ENCODE results near the gene PRDM16. TPM values are rescaled to one million over a fixed set of nuclear protein-coding genes. Genes with fewer than 3 reads are reported as not detected.

The PRDM16 gene
- total and polyA plus RNA-seq, 2 of the 13 experiments (the other 11 are each of a cell fraction or from before 2014, with no cell fraction given), result 0.15 to 0.81 TPM

DNA sequence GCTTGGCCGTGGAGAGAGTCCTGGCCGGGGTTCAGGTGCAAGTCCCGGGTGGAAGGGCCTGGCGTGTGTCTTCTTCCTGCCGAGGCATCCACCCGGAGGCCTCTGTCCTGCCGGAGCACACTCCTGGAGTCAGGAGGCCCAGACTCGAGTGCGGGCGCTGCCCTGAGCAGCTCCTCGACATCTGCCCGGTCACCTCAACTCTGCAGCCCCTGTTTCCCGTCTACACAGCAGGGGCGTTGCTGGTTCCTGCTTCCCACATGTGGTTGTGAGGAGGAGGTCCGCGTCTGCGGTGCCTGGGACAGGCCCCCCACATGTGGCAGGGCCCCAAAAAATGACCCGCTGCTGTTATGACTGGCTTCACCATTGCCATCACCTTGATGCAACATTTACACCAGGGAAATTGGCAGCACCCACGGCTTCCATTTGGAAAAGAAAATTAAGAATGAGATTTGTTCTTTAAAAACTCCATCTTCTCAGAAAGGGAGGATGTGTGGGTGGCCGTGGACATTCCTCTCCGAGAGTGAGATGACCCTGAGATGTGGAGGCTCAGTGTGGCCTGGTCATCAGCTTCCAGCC lies 169.8 kb downstream of the PRDM16 start (continued):
- TF ChIP-seq, protein P1, sequence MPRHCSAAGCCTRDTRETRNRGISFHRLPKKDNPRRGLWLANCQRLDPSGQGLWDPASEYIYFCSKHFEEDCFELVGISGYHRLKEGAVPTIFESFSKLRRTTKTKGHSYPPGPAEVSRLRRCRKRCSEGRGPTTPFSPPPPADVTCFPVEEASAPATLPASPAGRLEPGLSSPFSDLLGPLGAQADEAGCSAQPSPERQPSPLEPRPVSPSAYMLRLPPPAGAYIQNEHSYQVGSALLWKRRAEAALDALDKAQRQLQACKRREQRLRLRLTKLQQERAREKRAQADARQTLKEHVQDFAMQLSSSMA (CRISPR knock-in tag; IDR thresholded peaks at IDR 0.05), result no peak
- TF ChIP-seq ZNF3 (CRISPR knock-in tag; IDR thresholded peaks at IDR 0.05) (no peak), KAT8 (CRISPR knock-in tag; IDR thresholded peaks at IDR 0.05) (no peak), KLF13 (CRISPR knock-in tag; IDR thresholded peaks at IDR 0.05) (no peak), CEBPB (IDR thresholded peaks at IDR 0.05; ENCODE audit: borderline replicate concordance, low read depth, low read length) (no peak), GATAD2A (CRISPR knock-in tag; IDR thresholded peaks at IDR 0.05) (no peak), PTBP1 (IDR thresholded peaks at IDR 0.05; ENCODE audit: low read depth, low read length, poor library complexity, severe bottlenecking) (no peak), ZNF235 (CRISPR knock-in tag; IDR thresholded peaks at IDR 0.05; ENCODE audit: borderline replicate concordance) (no peak), ZNF207 (IDR thresholded peaks at IDR 0.05; ENCODE audit: borderline replicate concordance) (no peak), NR2C2 (CRISPR knock-in tag; IDR thresholded peaks at IDR 0.05; ENCODE audit: borderline replicate concordance) (no peak), SP5 (CRISPR knock-in tag; IDR thresholded peaks at IDR 0.05; ENCODE audit: borderline replicate concordance, low read depth) (0 out of 2 replicates have a peak, but pooled peaks have one; percentile 4), ZNF432 (CRISPR knock-in tag; IDR thresholded peaks at IDR 0.05; ENCODE audit: borderline replicate concordance) (no peak), AGO2 (optimal IDR thresholded peaks at IDR 0.05; ENCODE audit: low read depth, low read length) (peak; percentile 23), FOXC1 (CRISPR knock-in tag; IDR thresholded peaks at IDR 0.05; ENCODE audit: borderline replicate concordance) (0 out of 2 replicates have a peak, but pooled peaks have one; percentile 9), ZNF879 (CRISPR knock-in tag; IDR thresholded peaks at IDR 0.05) (peak; percentile 62; the same call in 1 of the 2 replicates), KLF15 (CRISPR knock-in tag; IDR thresholded peaks at IDR 0.05; ENCODE audit: borderline replicate concordance) (no peak), ZNF775 (CRISPR knock-in tag; IDR thresholded peaks at IDR 0.05; ENCODE audit: borderline replicate concordance) (no peak)
- TF ChIP-seq, protein P2, sequence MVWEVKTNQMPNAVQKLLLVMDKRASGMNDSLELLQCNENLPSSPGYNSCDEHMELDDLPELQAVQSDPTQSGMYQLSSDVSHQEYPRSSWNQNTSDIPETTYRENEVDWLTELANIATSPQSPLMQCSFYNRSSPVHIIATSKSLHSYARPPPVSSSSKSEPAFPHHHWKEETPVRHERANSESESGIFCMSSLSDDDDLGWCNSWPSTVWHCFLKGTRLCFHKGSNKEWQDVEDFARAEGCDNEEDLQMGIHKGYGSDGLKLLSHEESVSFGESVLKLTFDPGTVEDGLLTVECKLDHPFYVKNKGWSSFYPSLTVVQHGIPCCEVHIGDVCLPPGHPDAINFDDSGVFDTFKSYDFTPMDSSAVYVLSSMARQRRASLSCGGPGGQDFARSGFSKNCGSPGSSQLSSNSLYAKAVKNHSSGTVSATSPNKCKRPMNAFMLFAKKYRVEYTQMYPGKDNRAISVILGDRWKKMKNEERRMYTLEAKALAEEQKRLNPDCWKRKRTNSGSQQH (CRISPR knock-in tag; IDR thresholded peaks at IDR 0.05; ENCODE audit: low read depth), result no peak
- TF ChIP-seq, protein P3, sequence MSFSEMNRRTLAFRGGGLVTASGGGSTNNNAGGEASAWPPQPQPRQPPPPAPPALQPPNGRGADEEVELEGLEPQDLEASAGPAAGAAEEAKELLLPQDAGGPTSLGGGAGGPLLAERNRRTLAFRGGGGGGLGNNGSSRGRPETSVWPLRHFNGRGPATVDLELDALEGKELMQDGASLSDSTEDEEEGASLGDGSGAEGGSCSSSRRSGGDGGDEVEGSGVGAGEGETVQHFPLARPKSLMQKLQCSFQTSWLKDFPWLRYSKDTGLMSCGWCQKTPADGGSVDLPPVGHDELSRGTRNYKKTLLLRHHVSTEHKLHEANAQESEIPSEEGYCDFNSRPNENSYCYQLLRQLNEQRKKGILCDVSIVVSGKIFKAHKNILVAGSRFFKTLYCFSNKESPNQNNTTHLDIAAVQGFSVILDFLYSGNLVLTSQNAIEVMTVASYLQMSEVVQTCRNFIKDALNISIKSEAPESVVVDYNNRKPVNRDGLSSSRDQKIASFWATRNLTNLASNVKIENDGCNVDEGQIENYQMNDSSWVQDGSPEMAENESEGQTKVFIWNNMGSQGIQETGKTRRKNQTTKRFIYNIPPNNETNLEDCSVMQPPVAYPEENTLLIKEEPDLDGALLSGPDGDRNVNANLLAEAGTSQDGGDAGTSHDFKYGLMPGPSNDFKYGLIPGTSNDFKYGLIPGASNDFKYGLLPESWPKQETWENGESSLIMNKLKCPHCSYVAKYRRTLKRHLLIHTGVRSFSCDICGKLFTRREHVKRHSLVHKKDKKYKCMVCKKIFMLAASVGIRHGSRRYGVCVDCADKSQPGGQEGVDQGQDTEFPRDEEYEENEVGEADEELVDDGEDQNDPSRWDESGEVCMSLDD (CRISPR knock-in tag; IDR thresholded peaks at IDR 0.05; ENCODE audit: borderline replicate concordance), result no peak
- TF ChIP-seq, protein P4, sequence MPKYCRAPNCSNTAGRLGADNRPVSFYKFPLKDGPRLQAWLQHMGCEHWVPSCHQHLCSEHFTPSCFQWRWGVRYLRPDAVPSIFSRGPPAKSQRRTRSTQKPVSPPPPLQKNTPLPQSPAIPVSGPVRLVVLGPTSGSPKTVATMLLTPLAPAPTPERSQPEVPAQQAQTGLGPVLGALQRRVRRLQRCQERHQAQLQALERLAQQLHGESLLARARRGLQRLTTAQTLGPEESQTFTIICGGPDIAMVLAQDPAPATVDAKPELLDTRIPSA (CRISPR knock-in tag; IDR thresholded peaks at IDR 0.05; ENCODE audit: borderline replicate concordance), result no peak
- TF ChIP-seq, protein P5, sequence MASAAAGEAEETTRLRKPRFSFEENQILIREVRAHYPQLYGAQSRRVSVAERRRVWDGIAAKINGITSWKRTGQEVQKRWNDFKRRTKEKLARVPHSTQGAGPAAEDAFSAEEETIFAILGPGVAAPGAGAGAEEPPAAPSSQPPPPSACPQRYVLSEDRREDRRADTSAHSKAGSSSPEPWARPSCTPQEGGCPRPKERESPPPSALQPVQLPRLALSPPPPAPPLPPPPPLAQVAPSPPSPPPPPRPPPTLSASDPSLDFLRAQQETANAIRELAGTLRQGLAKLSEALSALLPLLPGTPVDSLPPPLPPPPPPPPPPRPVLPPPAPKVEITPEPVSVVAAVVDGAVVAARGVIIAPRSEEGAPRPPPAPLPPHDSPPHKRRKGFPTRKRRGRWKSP (CRISPR knock-in tag; IDR thresholded peaks at IDR 0.05), result no peak
- TF ChIP-seq, protein P6, sequence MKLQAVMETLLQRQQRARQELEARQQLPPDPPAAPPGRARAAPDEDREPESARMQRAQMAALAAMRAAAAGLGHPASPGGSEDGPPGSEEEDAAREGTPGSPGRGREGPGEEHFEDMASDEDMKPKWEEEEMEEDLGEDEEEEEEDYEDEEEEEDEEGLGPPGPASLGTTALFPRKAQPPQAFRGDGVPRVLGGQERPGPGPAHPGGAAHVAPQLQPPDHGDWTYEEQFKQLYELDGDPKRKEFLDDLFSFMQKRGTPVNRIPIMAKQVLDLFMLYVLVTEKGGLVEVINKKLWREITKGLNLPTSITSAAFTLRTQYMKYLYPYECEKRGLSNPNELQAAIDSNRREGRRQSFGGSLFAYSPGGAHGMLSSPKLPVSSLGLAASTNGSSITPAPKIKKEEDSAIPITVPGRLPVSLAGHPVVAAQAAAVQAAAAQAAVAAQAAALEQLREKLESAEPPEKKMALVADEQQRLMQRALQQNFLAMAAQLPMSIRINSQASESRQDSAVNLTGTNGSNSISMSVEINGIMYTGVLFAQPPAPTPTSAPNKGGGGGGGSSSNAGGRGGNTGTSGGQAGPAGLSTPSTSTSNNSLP (IDR thresholded peaks at IDR 0.05; ENCODE audit: low read depth, low read length), result no peak
